Fibroblast of lung (primary cell): ENCODE data around the gene PTGFRN. TPM values are rescaled to one million over a fixed set of nuclear protein-coding genes. Genes with fewer than 3 reads are reported as not detected.

Experiments
- DNase-seq, 2 donors: peaks; one replicate each; pipeline versions ENCODE4 v3.0.0 to v3.0.0-alpha.2; 2010; ENCODE audit warnings: low read depth in 2 of 2
- H2AFZ ChIP-seq: 2 replicates; pipeline ENCODE4 v1.5.1; 2012; ENCODE audit warnings: low read length, control low read depth, inconsistent platforms
- H3K27ac ChIP-seq: 2 replicates; pipeline ENCODE4 v1.5.1; 2011; ENCODE audit warnings: low read length, control low read depth; ENCODE audit not compliant: insufficient read depth
- H3K27me3 ChIP-seq: 2 replicates; pipeline ENCODE4 v1.5.1; 2011; ENCODE audit warnings: mild to moderate bottlenecking, low read length; ENCODE audit not compliant: control insufficient read depth, insufficient read depth
- H3K36me3 ChIP-seq: 2 replicates; pipeline ENCODE4 v1.5.1; 2011; ENCODE audit warnings: low read length; ENCODE audit not compliant: control insufficient read depth, insufficient read depth
- H3K4me1 ChIP-seq: 2 replicates; pipeline ENCODE4 v1.5.1; 2011; ENCODE audit warnings: low read length; ENCODE audit not compliant: control insufficient read depth, insufficient read depth; ENCODE audit errors: extremely low read depth
- H3K4me2 ChIP-seq: 2 replicates; pipeline ENCODE4 v1.5.1; 2011; ENCODE audit warnings: low read length, control low read depth; ENCODE audit not compliant: insufficient read depth; ENCODE audit errors: extremely low read depth
- H3K4me3 ChIP-seq, 4 experiments: fragments of 200-600 bp in 1 of 4; sonication (generic) in 1 of 4; replicated peaks in 1 of 4; 2 replicates each; pipeline ENCODE4 v1.5.1; 2011 to 2016; ENCODE audit warnings: low read length in 4 of 4, low read depth in 3 of 4, mild to moderate bottlenecking in 3 of 4, control low read depth in 2 of 4, inconsistent platforms in 1 of 4, mixed read lengths in 1 of 4; ENCODE audit not compliant: insufficient read depth in 1 of 4; ENCODE audit errors: control extremely low read depth in 1 of 4
- H3K79me2 ChIP-seq: 2 replicates; pipeline ENCODE4 v1.5.1; 2012; ENCODE audit warnings: mild to moderate bottlenecking, low read length, inconsistent platforms; ENCODE audit not compliant: control insufficient read depth, insufficient read depth
- H3K9ac ChIP-seq: 2 replicates; pipeline ENCODE4 v1.5.1; 2011; ENCODE audit warnings: mild to moderate bottlenecking, low read length, control low read depth; ENCODE audit not compliant: insufficient read depth
- H3K9me3 ChIP-seq: 2 replicates; pipeline ENCODE4 v1.5.1; 2012; ENCODE audit warnings: low read depth, low read length; ENCODE audit not compliant: control insufficient read depth, insufficient read depth
- H4K20me1 ChIP-seq: 2 replicates; pipeline ENCODE4 v1.5.1; 2011; ENCODE audit warnings: low read length; ENCODE audit not compliant: control insufficient read depth, insufficient read depth; ENCODE audit errors: extremely low read depth
- EZH2 ChIP-seq: IDR thresholded peaks from 2 replicates; pipeline ENCODE4 v1.5.1; 2012; ENCODE audit warnings: low read length, control low read depth, mild to moderate bottlenecking; ENCODE audit errors: missing control alignments
- polyA plus RNA-seq, 2 donors: library from polyadenylated mRNA; depleted of rRNA in 1 of 2; stranded (reverse) in 1 of 2; unstranded in 1 of 2; fragments of >200 nt; gene quantifications; 2 replicates each; pipeline ENCODE4 v1.2.1, GENCODE V29; 2011 to 2012; ENCODE audit warnings: missing spikeins in 1 of 2
- total RNA-seq: library from RNA; depleted of rRNA; stranded (reverse); fragments of >200 nt; gene quantifications from 2 replicates; pipeline ENCODE4 v1.2.1, GENCODE V29; 2014
- TF ChIP-seq, protein P1 (sequence below), 2 donors: IDR thresholded peaks in 1 of 2; conservative IDR thresholded peaks in 1 of 2; 1 replicate in 1 of 2; 2 replicates in 1 of 2; pipeline ENCODE4 v1.5.1; 2011 to 2012; ENCODE audit warnings: low read length in 2 of 2, control low read depth in 1 of 2, inconsistent platforms in 1 of 2, low read depth in 1 of 2, mild to moderate bottlenecking in 1 of 2

The PTGFRN gene
- total and polyA plus RNA-seq, 2 donors (not counting 1 experiment from before 2014, with no cell fraction given) = 0.72 to 1.2 TPM

DNA sequence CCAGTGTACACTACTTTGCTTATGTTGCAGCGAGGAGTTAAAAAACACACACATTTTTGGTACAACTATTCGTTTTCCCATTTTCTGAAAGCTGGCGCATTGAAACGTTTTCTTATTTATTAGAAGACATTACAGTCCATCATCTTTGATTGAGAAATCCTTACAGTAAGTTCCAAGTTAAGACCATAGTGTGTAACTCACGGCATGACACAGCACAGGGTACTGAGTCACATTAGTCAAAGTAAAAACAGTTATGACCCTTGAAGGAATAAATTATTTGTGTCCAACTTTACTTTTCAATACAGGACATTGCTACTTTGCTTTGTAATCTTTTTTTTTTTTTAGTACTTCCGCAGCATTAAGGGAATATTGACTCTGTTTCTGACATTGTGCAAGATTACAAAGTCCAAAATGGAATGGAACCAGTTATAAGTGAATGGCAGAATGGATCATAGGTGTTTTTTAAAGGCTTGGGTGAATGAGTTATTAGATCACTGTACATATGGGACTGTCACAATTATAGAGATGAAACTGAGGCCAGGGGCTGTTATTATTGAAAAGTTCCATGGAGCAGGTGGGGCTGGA lies 11.7 kb downstream of the PTGFRN start:
- Histone ChIP-seq H3K27ac (no peak overlapping the region), H3K27me3 (no peaks in the 10 kb centered on the region), H3K9ac (no peak overlapping the region), H3K4me2 (no peak overlapping the region), H3K36me3 (no peaks in the 10 kb centered on the region), H3K4me1 (no peaks in the 10 kb centered on the region), H3K79me2 (no peaks in the 10 kb centered on the region), H3K9me3 (no peaks in the 10 kb centered on the region), H2AFZ (no peak overlapping the region), H3K4me3 (no peak overlapping the region), H4K20me1 (no peaks in the 10 kb centered on the region)
- DNase-seq = no peak
- TF ChIP-seq, protein P1, sequence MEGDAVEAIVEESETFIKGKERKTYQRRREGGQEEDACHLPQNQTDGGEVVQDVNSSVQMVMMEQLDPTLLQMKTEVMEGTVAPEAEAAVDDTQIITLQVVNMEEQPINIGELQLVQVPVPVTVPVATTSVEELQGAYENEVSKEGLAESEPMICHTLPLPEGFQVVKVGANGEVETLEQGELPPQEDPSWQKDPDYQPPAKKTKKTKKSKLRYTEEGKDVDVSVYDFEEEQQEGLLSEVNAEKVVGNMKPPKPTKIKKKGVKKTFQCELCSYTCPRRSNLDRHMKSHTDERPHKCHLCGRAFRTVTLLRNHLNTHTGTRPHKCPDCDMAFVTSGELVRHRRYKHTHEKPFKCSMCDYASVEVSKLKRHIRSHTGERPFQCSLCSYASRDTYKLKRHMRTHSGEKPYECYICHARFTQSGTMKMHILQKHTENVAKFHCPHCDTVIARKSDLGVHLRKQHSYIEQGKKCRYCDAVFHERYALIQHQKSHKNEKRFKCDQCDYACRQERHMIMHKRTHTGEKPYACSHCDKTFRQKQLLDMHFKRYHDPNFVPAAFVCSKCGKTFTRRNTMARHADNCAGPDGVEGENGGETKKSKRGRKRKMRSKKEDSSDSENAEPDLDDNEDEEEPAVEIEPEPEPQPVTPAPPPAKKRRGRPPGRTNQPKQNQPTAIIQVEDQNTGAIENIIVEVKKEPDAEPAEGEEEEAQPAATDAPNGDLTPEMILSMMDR (conservative IDR thresholded peaks at IDR 0.05 in 1 of 2, IDR thresholded peaks at IDR 0.05 in 1 of 2; ENCODE audit: low read depth in 1 of 2, low read length in 2 of 2) = no peak
- no peak for TF ChIP-seq EZH2

DNA sequence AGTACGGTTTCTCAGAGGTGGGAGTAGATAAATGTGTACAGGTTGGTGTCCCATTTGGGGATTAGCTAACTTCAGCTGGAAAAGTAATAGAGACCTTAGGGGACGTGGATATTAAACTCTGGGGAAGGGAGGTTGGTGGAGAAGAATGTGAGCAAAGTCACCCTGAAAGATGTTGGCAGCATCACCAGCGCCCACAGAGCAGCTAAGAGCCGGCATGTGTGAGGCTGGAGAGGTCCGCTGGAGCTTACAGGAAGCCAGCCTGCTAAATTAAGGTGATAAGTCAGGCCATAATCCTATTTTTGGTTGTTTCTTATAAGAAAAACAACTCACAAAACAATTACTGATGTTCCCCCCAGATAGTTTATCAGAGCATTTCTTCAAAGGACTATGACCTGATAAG lies 12.2 kb downstream of the PTGFRN start:
- no peak overlapping the region for H3K4me2 ChIP-seq
- H3K4me1 ChIP-seq = no peaks in the 10 kb centered on the region
- no peaks in the 10 kb centered on the region for H4K20me1 ChIP-seq
- no peaks in the 10 kb centered on the region for H3K9me3 ChIP-seq
- no peak overlapping the region for H3K4me3 ChIP-seq
- no peaks in the 10 kb centered on the region for H3K36me3 ChIP-seq
- no peaks in the 10 kb centered on the region for H3K79me2 ChIP-seq
- TF ChIP-seq, protein P1 (conservative IDR thresholded peaks at IDR 0.05 in 1 of 2, IDR thresholded peaks at IDR 0.05 in 1 of 2; ENCODE audit: low read depth in 1 of 2, low read length in 2 of 2) = no peak
- no peak for TF ChIP-seq EZH2
- H2AFZ ChIP-seq = no peak overlapping the region
- no peak overlapping the region for H3K9ac ChIP-seq
- no peaks in the 10 kb centered on the region for H3K27me3 ChIP-seq
- H3K27ac ChIP-seq = no peak overlapping the region
- no peak for DNase-seq

DNA sequence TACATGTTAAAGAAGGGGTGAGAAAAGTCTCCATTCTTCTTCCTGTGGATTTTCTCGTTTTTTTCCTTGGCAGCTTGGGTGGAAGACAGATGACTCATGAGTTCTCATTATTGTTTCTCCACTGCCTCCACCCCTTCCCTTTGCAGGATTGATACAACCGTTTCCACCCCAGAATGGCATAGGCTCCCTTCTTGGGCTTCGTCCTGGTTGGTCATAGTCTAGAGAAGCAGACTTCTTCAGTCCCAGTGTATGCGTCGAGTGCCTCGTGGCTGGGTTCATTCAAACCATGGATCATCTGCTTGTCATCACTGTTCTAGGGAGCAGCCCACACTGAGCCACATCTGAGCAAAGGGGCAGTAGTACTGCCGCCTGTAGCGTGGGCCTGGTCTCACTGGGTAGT lies 13.7 kb downstream of the PTGFRN start:
- Histone ChIP-seq H3K27ac (no peak overlapping the region), H2AFZ (no peak overlapping the region), H3K79me2 (no peaks in the 10 kb centered on the region), H3K9me3 (no peaks in the 10 kb centered on the region), H3K9ac (no peak overlapping the region), H3K4me3 (no peak overlapping the region), H4K20me1 (no peaks in the 10 kb centered on the region), H3K36me3 (no peaks in the 10 kb centered on the region), H3K4me1 (no peaks in the 10 kb centered on the region), H3K27me3 (no peaks in the 10 kb centered on the region), H3K4me2 (no peak overlapping the region)
- DNase-seq = peak in 1 of 2 donors; percentile 70
- TF ChIP-seq, protein P1 (conservative IDR thresholded peaks at IDR 0.05 in 1 of 2, IDR thresholded peaks at IDR 0.05 in 1 of 2; ENCODE audit: low read depth in 1 of 2, low read length in 2 of 2) = no peak
- no peak for TF ChIP-seq EZH2
